Activated CD8-positive, alpha-beta T cell treated with anti-CD3 and anti-CD28 coated beads for 36 hours (primary cell): Measurements from ENCODE around the gene CX3CL1. TPM values are rescaled to one million over a fixed set of nuclear protein-coding genes. Genes with fewer than 3 reads are reported as not detected.

ENCODE experiments used
- ATAC-seq: fragments of 200-7000 bp; cut with Tn5 transposase; one replicate; pipeline ENCODE4 v1.10.0; 2021; ENCODE audit warnings: mild to moderate bottlenecking, moderate library complexity
- CTCF ChIA-PET: fragments of 350-600 bp; sonication (Branson Sonifier 250); formaldehyde crosslinking; loops from one replicate; lab custom pipeline; 2021; ENCODE audit warnings: antibody characterized with exemption; lab: Charles Lee
- POLR2A ChIA-PET: fragments of 350-600 bp; sonication (Branson Sonifier 250); formaldehyde crosslinking; loops from one replicate; lab custom pipeline; 2021; ENCODE audit warnings: antibody characterized with exemption; lab: Charles Lee
- DNase-seq: peaks from one replicate; pipeline ENCODE4 v3.0.0-alpha.2; 2020
- H3K27ac Mint-ChIP-seq: one replicate; pipeline ENCODE4 v1.8.0; 2021; ENCODE audit warnings: mild to moderate bottlenecking, mixed read lengths
- H3K27me3 Mint-ChIP-seq: one replicate; pipeline ENCODE4 v1.8.0; 2021; ENCODE audit warnings: mixed read lengths
- H3K36me3 Mint-ChIP-seq: one replicate; pipeline ENCODE4 v1.8.0; 2021; ENCODE audit warnings: low read depth, mixed read lengths
- H3K4me1 Mint-ChIP-seq: one replicate; pipeline ENCODE4 v1.8.0; 2021; ENCODE audit warnings: low read depth, mixed read lengths
- H3K4me3 Mint-ChIP-seq: one replicate; pipeline ENCODE4 v1.8.0; 2021; ENCODE audit warnings: mild to moderate bottlenecking, moderate library complexity, mixed read lengths
- H3K9me3 Mint-ChIP-seq: one replicate; pipeline ENCODE4 v1.8.0; 2021; ENCODE audit warnings: mixed read lengths
- CTCF ChIP-seq: fragments of 200-600 bp; IDR thresholded peaks from one replicate; pipeline ENCODE4 v1.8.0; 2022; ENCODE audit warnings: antibody characterized with exemption, mild to moderate bottlenecking
- intact Hi-C: fragments of 100-400 bp; cut with micrococcal nuclease; formaldehyde crosslinking; loops from one replicate; pipeline ENCODE4 v1.10.0; 2022
- total RNA-seq, 2 experiments: library from RNA; stranded (reverse); gene quantifications; one replicate each; pipeline ENCODE4 v1.2.3, GENCODE V29; 2021

CX3CL1 gene
- total RNA-seq: under 1 TPM in 1 of 2 experiments, not detected in 1; 0.09 TPM

DNA sequence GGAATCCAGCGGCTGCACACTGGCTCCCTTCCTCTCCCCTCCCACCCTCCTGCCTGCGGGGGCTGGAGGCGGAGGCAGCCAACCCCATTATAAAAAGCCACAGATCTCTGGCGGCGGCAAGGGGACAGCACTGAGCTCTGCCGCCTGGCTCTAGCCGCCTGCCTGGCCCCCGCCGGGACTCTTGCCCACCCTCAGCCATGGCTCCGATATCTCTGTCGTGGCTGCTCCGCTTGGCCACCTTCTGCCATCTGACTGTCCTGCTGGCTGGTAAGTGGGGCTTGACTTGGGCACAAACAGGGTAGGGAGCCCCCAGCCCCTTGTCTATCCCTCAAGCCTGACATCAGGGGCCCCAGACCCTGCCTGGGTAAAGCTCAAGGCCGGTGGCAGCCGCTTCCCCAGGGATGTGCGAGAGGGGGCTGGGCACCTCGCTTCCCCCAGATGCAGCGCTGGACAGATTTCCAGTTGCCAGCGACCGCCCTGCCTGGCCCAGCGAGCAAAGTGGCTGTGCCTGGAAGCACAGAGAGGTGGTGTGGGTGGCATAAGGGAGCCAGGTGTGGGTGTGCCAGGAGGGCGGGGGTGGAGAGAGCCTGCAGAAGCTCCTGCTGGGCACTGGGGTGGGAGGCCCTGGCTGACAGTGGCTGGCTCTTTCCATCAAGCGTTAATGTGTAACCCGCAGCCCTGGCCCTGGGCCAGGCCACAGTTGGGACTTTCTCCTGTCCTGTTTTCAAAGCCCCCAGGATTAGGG, at the start of gene CX3CL1:
TSS of gene CX3CL1 (plus strand) at position 119 of the 745 bp plus-strand sequence. CDS start at position 198, 79 bp downstream.
- Mint-ChIP-seq H3K27ac (no peak within 1 kb of the TSS), H3K4me3 (no peak within 1 kb of the TSS), H3K9me3 (no peaks in the 10 kb centered on the region), H3K36me3 (no peaks in the 10 kb centered on the region), H3K4me1 (peaks cover 29% of the 10 kb centered on the region), H3K27me3 (peaks cover 2% of the 10 kb centered on the region)
- intact Hi-C loops: no loop called here
- DNase-seq (no peak), ATAC-seq (no peak)
- POLR2A ChIA-PET: interaction anchor here (1.1 kb wide), 1 partner anchor 15 kb away, joined by 3 read pairs; no protein-coding TSS in a partner anchor
- CTCF ChIA-PET: no interaction called here
- no peak for TF ChIP-seq CTCF

DNA sequence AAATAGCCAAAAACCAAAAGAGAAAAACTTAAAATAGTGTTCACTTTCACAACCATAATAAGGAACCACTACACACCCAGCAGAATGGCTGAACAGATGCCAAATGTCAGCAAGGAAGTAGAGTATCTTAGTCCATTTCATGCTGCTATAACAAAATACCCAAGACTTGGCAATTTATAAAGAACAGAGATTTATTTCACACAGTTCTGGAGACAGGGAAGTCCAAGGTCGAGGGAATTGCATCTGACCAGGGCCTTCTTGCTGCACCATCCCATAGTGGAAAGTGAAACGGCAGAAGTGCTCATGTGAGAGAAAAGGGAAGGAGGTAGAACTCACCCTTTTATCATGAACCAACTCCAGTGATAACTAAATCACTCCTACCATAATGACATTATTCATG, 47.5 kb upstream of the CX3CL1 start:
- ChIA-PET CTCF (no interaction called here), POLR2A (no interaction called here)
- Mint-ChIP-seq H3K4me1 (no peaks in the 10 kb centered on the region), H3K9me3 (no peaks in the 10 kb centered on the region), H3K27ac (no peak overlapping the region), H3K36me3 (no peaks in the 10 kb centered on the region), H3K4me3 (no peak overlapping the region), H3K27me3 (no peaks in the 10 kb centered on the region)
- intact Hi-C loops: no loop called here
- DNase-seq: no peak
- ATAC-seq: no peak
- TF ChIP-seq CTCF: no peak

DNA sequence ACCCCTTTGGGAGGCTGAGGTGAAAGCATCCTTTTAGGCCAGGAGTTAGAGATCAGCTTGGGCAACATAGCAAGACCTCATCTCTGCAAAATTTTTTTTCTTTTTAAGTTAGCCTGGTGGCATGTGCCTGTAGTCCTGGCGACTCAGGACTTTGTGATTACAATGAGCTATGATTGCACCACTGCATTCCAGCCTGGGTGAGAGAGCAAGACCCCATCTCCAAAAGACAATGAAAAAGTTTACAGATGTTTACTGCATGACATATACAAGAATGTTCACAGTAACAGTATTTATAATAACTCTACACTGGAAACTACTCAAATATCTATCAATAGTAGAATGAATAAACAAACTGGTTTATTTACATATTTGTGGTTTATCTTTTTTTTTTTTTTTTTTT, 46.8 kb upstream of the CX3CL1 start:
- Mint-ChIP-seq H3K9me3 (no peaks in the 10 kb centered on the region), H3K27me3 (no peaks in the 10 kb centered on the region), H3K4me1 (peaks cover 2% of the 10 kb centered on the region), H3K36me3 (no peaks in the 10 kb centered on the region), H3K4me3 (no peak overlapping the region), H3K27ac (no peak overlapping the region)
- TF ChIP-seq CTCF: no peak
- ATAC-seq (no peak), DNase-seq (no peak)
- ChIA-PET POLR2A (no interaction called here), CTCF (no interaction called here)
- intact Hi-C loops: no loop called here

DNA sequence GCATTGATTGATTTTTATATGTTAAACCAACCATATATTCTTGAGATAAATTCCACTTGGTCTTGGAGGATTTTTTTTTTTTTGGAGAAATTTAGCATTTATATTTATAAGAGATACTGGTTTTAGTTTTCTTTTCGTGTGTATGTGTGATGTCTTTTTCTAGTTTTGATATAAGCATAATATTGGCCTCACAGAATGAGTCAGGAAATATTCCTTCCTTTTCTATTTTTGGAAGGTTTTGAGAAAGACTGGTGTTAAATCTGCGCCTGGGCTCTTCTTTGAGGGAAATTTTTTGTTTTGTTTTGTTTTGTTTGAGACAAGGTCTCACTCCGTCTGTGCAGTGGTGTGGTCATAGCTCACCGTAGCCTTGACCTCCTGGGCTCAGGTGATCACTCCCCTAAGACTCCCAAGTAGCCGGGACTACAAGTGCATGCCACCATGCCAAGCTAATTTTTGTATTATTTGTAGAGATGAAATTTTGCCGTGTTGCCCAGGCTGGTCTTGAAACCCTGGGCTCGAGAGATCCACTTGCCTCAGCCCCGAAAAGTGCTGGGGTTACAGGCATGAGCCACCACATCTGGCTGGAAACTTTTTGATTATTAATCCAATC, 42.5 kb upstream of the CX3CL1 start:
- peaks cover 2% of the 10 kb centered on the region for H3K4me1 Mint-ChIP-seq
- ATAC-seq (no peak), DNase-seq (no peak)
- intact Hi-C loops: no loop called here
- peaks cover 4% of the 10 kb centered on the region for H3K9me3 Mint-ChIP-seq
- no peak for TF ChIP-seq CTCF
- POLR2A ChIA-PET: no interaction called here
- no peak overlapping the region for H3K4me3 Mint-ChIP-seq
- H3K27ac Mint-ChIP-seq: no peak overlapping the region
- H3K36me3 Mint-ChIP-seq: no peaks in the 10 kb centered on the region
- CTCF ChIA-PET: no interaction called here
- H3K27me3 Mint-ChIP-seq: peaks cover 3% of the 10 kb centered on the region

GRCh38 chr16:57331355-57331754, 40.9 kb upstream of the CX3CL1 start:
- no peak overlapping the region for H3K4me3 Mint-ChIP-seq
- peaks cover 2% of the 10 kb centered on the region for H3K4me1 Mint-ChIP-seq

More at GRCh38 chr16:57331355-57331754, 40.9 kb upstream of the CX3CL1 start:
- H3K9me3 Mint-ChIP-seq: peaks cover 4% of the 10 kb centered on the region
- TF ChIP-seq CTCF: no peak
- no peak for ATAC-seq
- ChIA-PET POLR2A (interaction anchor here (1.0 kb wide), 1 partner anchor 45 kb away, joined by 3 read pairs; no protein-coding TSS in a partner anchor), CTCF (no interaction called here)
- no peak for DNase-seq
- peaks cover 3% of the 10 kb centered on the region for H3K27me3 Mint-ChIP-seq
- H3K27ac Mint-ChIP-seq: no peak overlapping the region
- H3K36me3 Mint-ChIP-seq: no peaks in the 10 kb centered on the region
- intact Hi-C loops: no loop called here
